ENCODE results near the gene ANTXRL.
"Not testable (repeated sequence)": the region's sequence is repeated elsewhere in the genome, so short reads cannot be mapped to it uniquely, and the experiment has no call there.

DNA sequence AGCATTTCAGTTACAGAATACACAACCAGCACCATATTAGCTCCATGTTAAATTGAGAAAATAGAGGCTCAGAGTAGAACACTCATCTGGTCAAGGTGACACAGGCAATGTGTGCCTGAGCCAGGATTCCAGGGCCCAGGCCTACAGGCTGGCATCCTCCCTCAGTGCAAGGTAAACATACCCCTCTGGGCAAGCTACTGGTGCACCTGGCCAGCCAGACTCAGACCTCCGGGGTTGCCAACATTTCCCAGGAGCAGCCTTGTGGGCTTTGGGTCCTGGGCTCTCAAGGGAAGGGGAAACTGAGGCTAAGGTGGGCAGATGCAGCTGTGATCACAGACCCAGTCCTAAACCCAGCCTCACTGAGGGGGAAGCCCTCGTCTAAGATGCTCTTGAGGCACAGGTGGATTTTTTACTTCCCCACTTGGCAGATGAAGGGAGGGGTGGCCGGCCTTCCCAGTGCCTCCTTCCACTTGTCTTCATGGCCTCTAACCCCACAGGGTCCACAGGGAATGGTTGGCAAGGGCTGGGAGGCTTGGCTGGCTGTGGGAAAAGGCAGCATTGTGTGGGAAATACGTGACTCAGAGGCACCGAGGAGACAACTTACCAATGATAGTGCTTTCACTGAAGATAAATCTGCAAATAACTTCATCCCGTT, 23.8 kb upstream of the ANTXRL start:
- TF ChIP-seq, protein P1, sequence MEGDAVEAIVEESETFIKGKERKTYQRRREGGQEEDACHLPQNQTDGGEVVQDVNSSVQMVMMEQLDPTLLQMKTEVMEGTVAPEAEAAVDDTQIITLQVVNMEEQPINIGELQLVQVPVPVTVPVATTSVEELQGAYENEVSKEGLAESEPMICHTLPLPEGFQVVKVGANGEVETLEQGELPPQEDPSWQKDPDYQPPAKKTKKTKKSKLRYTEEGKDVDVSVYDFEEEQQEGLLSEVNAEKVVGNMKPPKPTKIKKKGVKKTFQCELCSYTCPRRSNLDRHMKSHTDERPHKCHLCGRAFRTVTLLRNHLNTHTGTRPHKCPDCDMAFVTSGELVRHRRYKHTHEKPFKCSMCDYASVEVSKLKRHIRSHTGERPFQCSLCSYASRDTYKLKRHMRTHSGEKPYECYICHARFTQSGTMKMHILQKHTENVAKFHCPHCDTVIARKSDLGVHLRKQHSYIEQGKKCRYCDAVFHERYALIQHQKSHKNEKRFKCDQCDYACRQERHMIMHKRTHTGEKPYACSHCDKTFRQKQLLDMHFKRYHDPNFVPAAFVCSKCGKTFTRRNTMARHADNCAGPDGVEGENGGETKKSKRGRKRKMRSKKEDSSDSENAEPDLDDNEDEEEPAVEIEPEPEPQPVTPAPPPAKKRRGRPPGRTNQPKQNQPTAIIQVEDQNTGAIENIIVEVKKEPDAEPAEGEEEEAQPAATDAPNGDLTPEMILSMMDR (IDR thresholded peaks at IDR 0.05 in 8 of 11, conservative IDR thresholded peaks at IDR 0.05 in 3 of 11) = not testable (repeated sequence)
- TF ChIP-seq POLR2AphosphoS5, POLR2A (IDR thresholded peaks at IDR 0.05): not testable (repeated sequence)

Data from spleen (tissue), 7 donors.